Measurements from ENCODE around the gene TREML4. TPM values are rescaled to one million over a fixed set of nuclear protein-coding genes. Genes with fewer than 3 reads are reported as not detected.
A peak's percentile ranks its signal among the peaks of the same experiment; 100 is the strongest.

The TREML4 gene
- total RNA-seq, 1 experiment from 2014 or later: not detected

DNA sequence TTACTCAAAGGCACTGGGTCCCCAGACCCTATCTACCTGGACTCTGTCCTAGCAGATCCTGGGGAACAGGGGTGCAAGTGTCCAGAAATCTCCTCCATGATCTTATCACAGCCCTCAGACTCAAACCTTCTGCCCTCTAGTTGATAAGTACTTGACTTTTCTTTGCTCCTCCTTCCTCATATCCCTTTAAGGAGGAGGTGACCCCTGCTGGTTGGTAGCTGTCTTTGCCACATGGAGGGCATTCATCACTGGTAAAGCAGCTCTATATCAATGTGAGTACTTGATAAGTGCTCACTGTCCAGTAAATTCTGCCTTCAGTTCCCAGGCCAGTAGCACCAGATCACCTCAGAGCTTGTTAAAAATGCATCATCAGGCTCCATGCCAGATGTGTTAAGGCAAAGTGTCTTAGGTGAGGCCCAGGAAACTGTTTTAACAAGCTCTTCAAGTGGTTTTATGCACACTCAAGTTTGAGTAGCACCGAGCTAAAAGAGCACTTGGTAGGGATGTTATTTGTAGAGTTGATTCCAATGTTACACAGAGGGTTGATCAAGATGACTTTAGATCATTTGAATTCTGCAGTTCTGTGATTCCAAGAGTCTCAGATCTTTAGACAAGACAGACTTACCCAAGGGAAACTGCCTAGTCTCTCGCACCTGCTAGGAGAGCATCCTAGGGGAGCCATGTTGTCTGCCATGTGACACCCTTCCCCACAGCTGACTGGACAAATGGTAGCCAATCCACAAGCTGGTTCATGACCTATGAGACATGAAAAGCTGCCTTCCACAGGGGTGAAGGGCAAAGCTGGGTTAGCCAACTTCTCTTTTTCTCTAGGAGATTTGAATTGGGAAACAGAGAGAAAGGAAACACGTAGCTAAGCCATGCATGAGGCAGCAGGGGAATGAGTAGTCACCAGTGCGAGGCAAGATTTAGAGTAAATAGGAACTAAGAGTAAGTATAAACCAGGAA, 45.8 kb upstream of the TREML4 start:
- intact Hi-C loops (cut with micrococcal nuclease; ENCODE audit: unreplicated experiment): loop anchor here (1.0 to 10.0 kb wide), 4 partner anchors 90 to 287 kb away; partner anchors contain the start of genes NFYA and OARD1
- Mint-ChIP-seq H3K4me1 (ENCODE audit: low read depth, unreplicated experiment) (no peaks in the 10 kb centered on the region), H3K36me3 (ENCODE audit: insufficient read depth, unreplicated experiment) (no peaks in the 10 kb centered on the region), H3K27me3 (ENCODE audit: insufficient read depth, unreplicated experiment) (peaks cover 8% of the 10 kb centered on the region), H3K27ac (ENCODE audit: unreplicated experiment) (no peak overlapping the region), H3K4me3 (ENCODE audit: unreplicated experiment) (no peak overlapping the region), H3K9me3 (ENCODE audit: unreplicated experiment) (no peaks in the 10 kb centered on the region)
- no peaks in the 10 kb centered on the region for H3K9me3 ChIP-seq
- no peaks in the 10 kb centered on the region for H3K27me3 ChIP-seq (replicated peaks; ENCODE audit: control insufficient read depth, insufficient read depth, low read length)
- no peaks in the 10 kb centered on the region for H3K36me3 ChIP-seq (ENCODE audit: control insufficient read depth, insufficient read depth, low read length)
- CTCF ChIA-PET: interaction anchor here (0.7 to 2.8 kb wide), 12 partner anchors 9 to 288 kb away, joined by 3 to 15 read pairs (median 4); partner anchors contain the start of genes NFYA and OARD1
- no peak overlapping the region for H3K4me3 ChIP-seq (ENCODE audit: low read depth, low read length)
- BruUV-seq (replicated peaks): no TSS peak
- TF ChIP-seq, protein P1, sequence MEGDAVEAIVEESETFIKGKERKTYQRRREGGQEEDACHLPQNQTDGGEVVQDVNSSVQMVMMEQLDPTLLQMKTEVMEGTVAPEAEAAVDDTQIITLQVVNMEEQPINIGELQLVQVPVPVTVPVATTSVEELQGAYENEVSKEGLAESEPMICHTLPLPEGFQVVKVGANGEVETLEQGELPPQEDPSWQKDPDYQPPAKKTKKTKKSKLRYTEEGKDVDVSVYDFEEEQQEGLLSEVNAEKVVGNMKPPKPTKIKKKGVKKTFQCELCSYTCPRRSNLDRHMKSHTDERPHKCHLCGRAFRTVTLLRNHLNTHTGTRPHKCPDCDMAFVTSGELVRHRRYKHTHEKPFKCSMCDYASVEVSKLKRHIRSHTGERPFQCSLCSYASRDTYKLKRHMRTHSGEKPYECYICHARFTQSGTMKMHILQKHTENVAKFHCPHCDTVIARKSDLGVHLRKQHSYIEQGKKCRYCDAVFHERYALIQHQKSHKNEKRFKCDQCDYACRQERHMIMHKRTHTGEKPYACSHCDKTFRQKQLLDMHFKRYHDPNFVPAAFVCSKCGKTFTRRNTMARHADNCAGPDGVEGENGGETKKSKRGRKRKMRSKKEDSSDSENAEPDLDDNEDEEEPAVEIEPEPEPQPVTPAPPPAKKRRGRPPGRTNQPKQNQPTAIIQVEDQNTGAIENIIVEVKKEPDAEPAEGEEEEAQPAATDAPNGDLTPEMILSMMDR (IDR thresholded peaks at IDR 0.05; ENCODE audit: insufficient read depth in 1 of 2, low read depth in 1 of 2, low read length in 1 of 2, severe bottlenecking in 1 of 2, unreplicated experiment in 1 of 2): peak; percentile 57 to 83
- H3K4me1 ChIP-seq: no peaks in the 10 kb centered on the region
- POLR2A ChIA-PET: no interaction called here
- DNase-seq: peak; percentile 65 to 70

DNA sequence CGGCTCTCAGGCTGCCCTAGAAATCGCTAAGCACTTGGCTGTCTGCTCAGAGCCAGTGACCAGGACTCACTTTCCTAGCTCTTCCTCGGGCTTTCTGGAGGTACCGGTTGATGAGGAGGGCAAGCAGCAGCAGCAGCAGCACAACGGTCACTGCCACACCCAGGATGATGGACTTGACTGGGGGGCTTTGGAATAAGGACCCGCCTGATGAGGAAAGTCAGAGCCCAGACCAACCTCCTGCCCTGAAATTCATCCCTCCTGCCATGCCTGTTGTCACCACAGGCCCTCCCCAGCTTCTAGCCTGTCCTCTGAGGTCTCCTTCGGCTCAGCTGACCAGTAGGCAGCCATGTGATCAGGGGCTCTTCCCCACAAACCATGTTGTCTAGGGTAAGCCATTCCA, 43.4 kb upstream of the TREML4 start:
- CTCF ChIA-PET: interaction anchor here (0.6 kb wide), 1 partner anchor 91 kb away, joined by 6 read pairs; no protein-coding TSS in a partner anchor
- BruUV-seq (replicated peaks): no TSS peak
- Histone ChIP-seq H3K27me3 (replicated peaks; ENCODE audit: control insufficient read depth, insufficient read depth, low read length) (no peaks in the 10 kb centered on the region), H3K36me3 (ENCODE audit: control insufficient read depth, insufficient read depth, low read length) (no peaks in the 10 kb centered on the region), H3K9me3 (no peaks in the 10 kb centered on the region), H3K4me1 (no peaks in the 10 kb centered on the region), H3K4me3 (ENCODE audit: low read depth, low read length) (no peak overlapping the region)
- H3K27ac Mint-ChIP-seq (ENCODE audit: unreplicated experiment): no peak overlapping the region
- H3K27me3 Mint-ChIP-seq (ENCODE audit: insufficient read depth, unreplicated experiment): peaks cover 4% of the 10 kb centered on the region
- intact Hi-C loops (cut with micrococcal nuclease; ENCODE audit: unreplicated experiment): loop anchor here (5.0 to 10.0 kb wide), 2 partner anchors 112 to 130 kb away; partner anchors contain the start of genes NFYA and OARD1
- H3K4me3 Mint-ChIP-seq (ENCODE audit: unreplicated experiment): no peak overlapping the region
- no peaks in the 10 kb centered on the region for H3K4me1 Mint-ChIP-seq (ENCODE audit: low read depth, unreplicated experiment)
- TF ChIP-seq, protein P1 (IDR thresholded peaks at IDR 0.05; ENCODE audit: insufficient read depth in 1 of 2, low read depth in 1 of 2, low read length in 1 of 2, severe bottlenecking in 1 of 2, unreplicated experiment in 1 of 2): no peak
- no peaks in the 10 kb centered on the region for H3K9me3 Mint-ChIP-seq (ENCODE audit: unreplicated experiment)
- POLR2A ChIA-PET: no interaction called here
- DNase-seq: no peak
- no peaks in the 10 kb centered on the region for H3K36me3 Mint-ChIP-seq (ENCODE audit: insufficient read depth, unreplicated experiment)

DNA sequence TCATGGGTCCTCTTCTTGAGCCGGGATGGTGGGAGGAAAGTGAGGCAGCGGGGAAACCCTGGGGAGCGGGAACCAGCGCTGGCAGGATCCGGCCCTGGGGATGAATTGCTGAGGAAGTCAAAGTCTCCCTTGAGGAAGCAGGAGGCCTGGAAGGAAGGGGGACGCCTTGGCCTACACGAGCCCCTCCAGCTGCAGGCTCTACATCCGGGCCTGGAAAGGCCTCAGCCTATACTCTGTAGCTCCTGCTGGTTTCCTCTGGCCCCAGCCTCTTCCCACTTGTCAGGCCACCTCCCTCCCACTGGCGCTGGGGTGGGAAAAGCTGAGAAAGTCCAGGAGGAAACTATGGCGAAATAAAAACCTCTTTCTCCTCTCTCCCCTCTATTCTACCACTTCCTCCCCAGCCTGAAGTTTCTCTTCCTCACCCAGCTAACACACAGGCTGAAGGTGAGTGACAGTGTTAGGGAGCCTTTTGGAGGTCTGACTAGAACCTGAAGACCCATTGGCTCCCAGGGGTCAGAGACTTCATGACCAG, 42.1 kb upstream of the TREML4 start:
- H3K4me1 Mint-ChIP-seq (ENCODE audit: low read depth, unreplicated experiment): no peaks in the 10 kb centered on the region
- ChIA-PET POLR2A (no interaction called here), CTCF (no interaction called here)
- TF ChIP-seq, protein P1 (IDR thresholded peaks at IDR 0.05; ENCODE audit: insufficient read depth in 1 of 2, low read depth in 1 of 2, low read length in 1 of 2, severe bottlenecking in 1 of 2, unreplicated experiment in 1 of 2): no peak
- no peaks in the 10 kb centered on the region for H3K9me3 Mint-ChIP-seq (ENCODE audit: unreplicated experiment)
- intact Hi-C loops (cut with micrococcal nuclease; ENCODE audit: unreplicated experiment): loop anchor here (10.0 kb wide), 1 partner anchor 129 kb away; no protein-coding TSS in a partner anchor
- no peak for DNase-seq
- BruUV-seq (replicated peaks): no TSS peak
- Histone ChIP-seq H3K36me3 (ENCODE audit: control insufficient read depth, insufficient read depth, low read length) (no peaks in the 10 kb centered on the region), H3K4me3 (ENCODE audit: low read depth, low read length) (no peak overlapping the region), H3K27me3 (replicated peaks; ENCODE audit: control insufficient read depth, insufficient read depth, low read length) (no peaks in the 10 kb centered on the region), H3K4me1 (no peaks in the 10 kb centered on the region), H3K9me3 (peaks cover 5% of the 10 kb centered on the region; the same call in 1 of the 2 replicates)
- H3K4me3 Mint-ChIP-seq (ENCODE audit: unreplicated experiment): no peak overlapping the region
- peaks cover 4% of the 10 kb centered on the region for H3K27me3 Mint-ChIP-seq (ENCODE audit: insufficient read depth, unreplicated experiment)
- no peaks in the 10 kb centered on the region for H3K36me3 Mint-ChIP-seq (ENCODE audit: insufficient read depth, unreplicated experiment)
- no peak overlapping the region for H3K27ac Mint-ChIP-seq (ENCODE audit: unreplicated experiment)
